Astrocyte (in vitro differentiated cells and primary cell): ENCODE data around the gene TENM4. TPM values are rescaled to one million over a fixed set of nuclear protein-coding genes. Genes with fewer than 3 reads are reported as not detected.

Experiments used
- DNase-seq: peaks from one replicate; pipeline ENCODE4 v3.0.0-alpha.2; 2010; ENCODE audit warnings: low read depth
- FAIRE-seq: peaks from 2 replicates; lab custom pipeline; 2011; peaks lifted over from hg19 to GRCh38; lab: Jason Lieb, UNC
- H2AFZ ChIP-seq: 2 replicates; pipeline ENCODE4 v1.6.0; 2012; ENCODE audit warnings: low read depth, low read length, inconsistent platforms
- H3K27ac ChIP-seq: 2 replicates; pipeline ENCODE4 v1.5.1; 2011; ENCODE audit warnings: low read depth, low read length, inconsistent platforms
- H3K27me3 ChIP-seq: 2 replicates; pipeline ENCODE4 v1.6.0; 2011; ENCODE audit warnings: low read length, inconsistent platforms; ENCODE audit not compliant: insufficient read depth
- H3K36me3 ChIP-seq: 2 replicates; pipeline ENCODE4 v1.5.1; 2011; ENCODE audit warnings: low read length, inconsistent platforms; ENCODE audit not compliant: insufficient read depth
- H3K4me1 ChIP-seq: 2 replicates; pipeline ENCODE4 v1.5.1; 2011; ENCODE audit warnings: low read length, inconsistent platforms; ENCODE audit not compliant: insufficient read depth
- H3K4me2 ChIP-seq: 2 replicates; pipeline ENCODE4 v1.6.0; 2012; ENCODE audit warnings: low read length, inconsistent platforms
- H3K4me3 ChIP-seq: 2 replicates; pipeline ENCODE4 v1.5.1; 2011; ENCODE audit warnings: low read depth, mild to moderate bottlenecking, low read length, inconsistent platforms; ENCODE audit not compliant: insufficient read depth
- H3K79me2 ChIP-seq: 2 replicates; pipeline ENCODE4 v1.6.0; 2012; ENCODE audit warnings: mild to moderate bottlenecking, low read length, inconsistent platforms; ENCODE audit not compliant: insufficient read depth
- H3K9ac ChIP-seq: 2 replicates; pipeline ENCODE4 v1.6.0; 2012; ENCODE audit warnings: mild to moderate bottlenecking, low read length, inconsistent platforms
- H3K9me3 ChIP-seq: 2 replicates; pipeline ENCODE4 v1.5.1; 2012; ENCODE audit warnings: low read depth, mild to moderate bottlenecking, low read length, inconsistent platforms; ENCODE audit not compliant: insufficient read depth
- H4K20me1 ChIP-seq: 2 replicates; pipeline ENCODE4 v1.6.0; 2012; ENCODE audit warnings: low read length, inconsistent platforms; ENCODE audit not compliant: insufficient read depth
- H3K27ac Mint-ChIP-seq: one replicate; pipeline ENCODE4 v1.8.0; 2021; ENCODE audit warnings: mild to moderate bottlenecking, mixed read lengths; ENCODE audit not compliant: unreplicated experiment
- H3K27me3 Mint-ChIP-seq: one replicate; pipeline ENCODE4 v1.8.0; 2021; ENCODE audit warnings: low read depth, mixed read lengths; ENCODE audit not compliant: unreplicated experiment
- H3K36me3 Mint-ChIP-seq: one replicate; pipeline ENCODE4 v1.8.0; 2021; ENCODE audit warnings: low read depth, mixed read lengths; ENCODE audit not compliant: unreplicated experiment
- H3K4me1 Mint-ChIP-seq: one replicate; pipeline ENCODE4 v1.8.0; 2021; ENCODE audit warnings: low read depth, mixed read lengths; ENCODE audit not compliant: unreplicated experiment
- H3K4me3 Mint-ChIP-seq: one replicate; pipeline ENCODE4 v1.8.0; 2021; ENCODE audit warnings: mild to moderate bottlenecking, moderate library complexity, mixed read lengths; ENCODE audit not compliant: unreplicated experiment
- H3K9me3 Mint-ChIP-seq: one replicate; pipeline ENCODE4 v1.8.0; 2021; ENCODE audit warnings: mild to moderate bottlenecking, mixed read lengths; ENCODE audit not compliant: unreplicated experiment
- CTCF ChIP-seq: IDR thresholded peaks from 2 replicates; pipeline ENCODE4 v1.5.1; 2011; ENCODE audit warnings: low read depth, mild to moderate bottlenecking, inconsistent platforms, low read length, moderate library complexity; ENCODE audit not compliant: insufficient read depth
- EZH2 ChIP-seq: IDR thresholded peaks from 2 replicates; pipeline ENCODE4 v1.6.1; 2012; ENCODE audit warnings: mild to moderate bottlenecking, low read length, inconsistent platforms; ENCODE audit not compliant: insufficient read depth
- total RNA-seq: library from RNA; stranded (reverse); gene quantifications from 2 replicates; pipeline ENCODE4 v1.2.1, GENCODE V29; 2021

The TENM4 gene
- total RNA-seq, 1 donor from 2014 or later, result 7.5 TPM

- Mint-ChIP-seq H3K4me3 (no peak overlapping the region), H3K4me1 (peaks cover 7% of the 10 kb centered on the region), H3K27ac (no peak overlapping the region), H3K9me3 (peaks cover 8% of the 10 kb centered on the region), H3K27me3 (peaks cover 56% of the 10 kb centered on the region), H3K36me3 (no peaks in the 10 kb centered on the region)
- Histone ChIP-seq H3K27me3 (no peaks in the 10 kb centered on the region), H3K9ac (peak overlapping the region; percentile 23), H3K4me1 (peaks cover 18% of the 10 kb centered on the region), H3K4me2 (peak overlapping the region; percentile 57), H3K79me2 (no peaks in the 10 kb centered on the region), H3K27ac (peak overlapping the region; percentile 63), H3K4me3 (no peak overlapping the region), H3K36me3 (no peaks in the 10 kb centered on the region), H3K9me3 (no peaks in the 10 kb centered on the region), H4K20me1 (no peaks in the 10 kb centered on the region), H2AFZ (no peak overlapping the region)
- no peak for DNase-seq
- no peak for TF ChIP-seq EZH2
- no peak for TF ChIP-seq CTCF
- no peak for FAIRE-seq
These were observed 423.0 kb downstream of the TENM4 start for GRCh38 chr11:79017811-79018210.

GRCh38 chr11:79013509-79013908, 427.3 kb downstream of the TENM4 start:
- Mint-ChIP-seq H3K27ac (no peak overlapping the region), H3K9me3 (peaks cover 6% of the 10 kb centered on the region), H3K36me3 (peaks cover 2% of the 10 kb centered on the region), H3K4me1 (peaks cover 5% of the 10 kb centered on the region), H3K4me3 (no peak overlapping the region), H3K27me3 (peaks cover 39% of the 10 kb centered on the region)
- H3K27me3 ChIP-seq, result no peaks in the 10 kb centered on the region
- DNase-seq, result peak; percentile 10
- TF ChIP-seq CTCF (no peak), EZH2 (no peak)
- no peaks in the 10 kb centered on the region for H4K20me1 ChIP-seq
- no peaks in the 10 kb centered on the region for H3K79me2 ChIP-seq
- no peak overlapping the region for H2AFZ ChIP-seq
- H3K27ac ChIP-seq, result no peak overlapping the region
- no peak overlapping the region for H3K4me2 ChIP-seq
- no peak overlapping the region for H3K9ac ChIP-seq
- FAIRE-seq, result no peak
- H3K4me3 ChIP-seq, result no peak overlapping the region
- H3K9me3 ChIP-seq, result no peaks in the 10 kb centered on the region
- H3K4me1 ChIP-seq, result peaks cover 11% of the 10 kb centered on the region
- H3K36me3 ChIP-seq, result no peaks in the 10 kb centered on the region

- FAIRE-seq, result no peak
- Mint-ChIP-seq H3K4me1 (no peaks in the 10 kb centered on the region), H3K9me3 (peaks cover 6% of the 10 kb centered on the region), H3K27me3 (peaks cover 33% of the 10 kb centered on the region), H3K27ac (no peak overlapping the region), H3K36me3 (peaks cover 2% of the 10 kb centered on the region), H3K4me3 (no peak overlapping the region)
- H3K9me3 ChIP-seq, result no peaks in the 10 kb centered on the region
- no peak overlapping the region for H3K27ac ChIP-seq
- DNase-seq, result no peak
- no peak overlapping the region for H3K9ac ChIP-seq
- no peaks in the 10 kb centered on the region for H3K27me3 ChIP-seq
- no peak overlapping the region for H3K4me3 ChIP-seq
- H3K4me1 ChIP-seq, result no peaks in the 10 kb centered on the region
- H2AFZ ChIP-seq, result no peak overlapping the region
- TF ChIP-seq CTCF, result no peak
- no peak for TF ChIP-seq EZH2
- H3K79me2 ChIP-seq, result no peaks in the 10 kb centered on the region
- H4K20me1 ChIP-seq, result no peaks in the 10 kb centered on the region
- no peak overlapping the region for H3K4me2 ChIP-seq
- no peaks in the 10 kb centered on the region for H3K36me3 ChIP-seq
These were observed 429.5 kb downstream of the TENM4 start for GRCh38 chr11:79011357-79011756.
